NK-92 (cell line): ENCODE results near the gene MRPL53.
"Not testable (repeated sequence)": the region's sequence is repeated elsewhere in the genome, so short reads cannot be mapped to it uniquely, and the experiment has no call there.

Source experiments
- DNase-seq: peaks from one replicate; lab custom pipeline; 2025; ENCODE audit not compliant: unreplicated experiment; lab: John Stamatoyannopoulos, UW

Gene MRPL53

DNA sequence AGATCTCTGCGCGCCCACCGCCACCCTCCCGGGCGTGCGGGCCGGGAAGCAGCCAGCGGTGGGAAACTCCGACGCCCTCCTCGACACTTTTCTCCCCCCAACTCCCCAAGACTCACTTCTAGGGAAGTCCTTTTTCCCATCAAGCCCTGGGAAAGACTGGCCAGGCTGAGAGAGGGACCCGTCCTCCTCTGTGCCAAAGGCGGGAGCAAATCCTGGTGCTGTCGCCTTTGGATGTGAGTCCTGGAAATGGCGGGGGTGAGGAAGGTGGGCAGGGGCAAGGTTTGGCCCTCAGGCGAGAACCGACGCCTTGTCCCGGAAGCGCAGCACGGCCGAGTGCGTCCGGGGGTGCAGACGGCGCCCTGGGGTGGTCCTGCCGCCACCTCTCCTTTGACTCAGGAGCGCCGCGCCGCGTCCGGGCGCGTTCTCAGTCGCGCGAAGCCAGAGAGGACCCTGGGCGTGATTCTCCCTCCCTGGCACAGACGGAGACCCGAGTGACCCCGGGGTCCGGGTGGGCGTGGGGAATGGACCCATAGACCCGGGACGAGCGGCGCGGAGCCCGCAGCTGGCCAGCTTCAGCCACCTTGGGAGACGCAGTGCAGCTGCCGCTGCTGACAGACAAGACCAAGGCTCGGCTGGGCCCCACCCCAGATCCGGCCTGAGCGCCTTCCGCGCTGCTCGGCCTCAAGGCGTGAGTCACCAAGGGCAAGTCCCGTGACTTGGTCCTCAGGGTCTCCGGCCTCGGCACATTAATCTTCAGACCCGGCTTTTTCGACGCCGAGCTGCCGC lies 30.4 kb upstream of the MRPL53 start:
- DNase-seq: no peak

DNA sequence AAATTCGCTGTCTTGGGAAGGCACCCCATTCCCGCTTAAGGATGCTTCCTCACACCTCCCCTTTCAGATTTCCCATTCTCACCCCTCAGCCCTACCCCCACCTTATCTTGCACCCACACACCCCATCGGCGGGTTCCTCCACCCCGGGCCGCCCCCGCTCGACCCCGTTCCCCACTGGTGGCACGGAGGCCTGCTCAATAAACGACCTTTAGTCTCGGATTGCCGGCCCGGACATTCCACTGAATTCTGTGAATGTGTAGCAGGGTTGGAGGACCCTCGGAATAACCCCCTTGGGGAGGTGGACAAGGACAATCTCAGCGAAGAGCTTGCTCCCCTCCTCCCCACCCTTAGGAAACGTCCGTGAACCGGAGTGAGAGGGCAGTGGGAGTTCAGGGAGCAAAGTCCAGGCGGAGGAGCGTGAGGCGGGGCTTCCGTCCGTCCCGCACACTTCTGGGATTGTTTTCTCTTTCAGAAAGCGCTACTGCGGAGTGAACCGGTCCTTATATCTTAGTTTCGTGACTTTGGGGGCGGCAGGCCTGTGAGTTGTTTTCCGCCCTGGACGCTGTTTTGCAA lies 29.8 kb upstream of the MRPL53 start:
- DNase-seq: no peak

DNA sequence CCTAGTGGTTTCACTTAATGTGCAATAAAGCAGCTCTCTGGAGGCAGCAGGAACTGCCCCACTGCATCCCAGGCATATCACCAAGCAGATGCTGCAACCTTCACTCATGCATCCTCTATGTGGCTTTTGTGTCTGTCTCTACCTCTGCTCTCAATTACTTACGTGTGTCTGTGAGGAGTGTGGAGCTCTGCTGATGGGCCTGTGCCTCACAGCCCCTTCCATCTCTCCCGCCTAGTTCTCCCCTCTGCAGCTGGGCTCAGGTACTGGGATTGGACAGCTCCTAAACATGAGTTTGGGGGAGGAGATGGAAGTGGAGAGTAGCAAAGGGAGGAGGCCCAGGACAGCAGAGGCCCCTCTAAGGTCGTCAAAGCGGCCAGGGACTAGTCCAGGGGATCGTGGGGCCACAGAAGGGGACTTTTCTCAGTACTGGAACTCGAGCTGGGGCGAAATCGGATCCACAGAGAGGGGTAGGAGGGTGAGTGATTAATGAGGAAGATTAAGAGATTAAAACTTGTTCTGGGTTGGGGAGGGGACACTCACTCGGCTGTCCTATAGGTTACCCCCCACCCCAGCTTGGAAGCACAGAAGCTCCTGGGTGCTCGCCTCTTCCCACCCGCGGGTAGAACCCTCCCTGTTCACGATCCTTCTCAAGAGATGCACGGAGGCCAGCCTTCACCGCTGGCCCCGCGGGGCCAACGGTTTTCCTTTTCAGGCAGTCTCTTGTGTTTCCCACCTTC lies 29.0 kb upstream of the MRPL53 start:
- DNase-seq: no peak

DNA sequence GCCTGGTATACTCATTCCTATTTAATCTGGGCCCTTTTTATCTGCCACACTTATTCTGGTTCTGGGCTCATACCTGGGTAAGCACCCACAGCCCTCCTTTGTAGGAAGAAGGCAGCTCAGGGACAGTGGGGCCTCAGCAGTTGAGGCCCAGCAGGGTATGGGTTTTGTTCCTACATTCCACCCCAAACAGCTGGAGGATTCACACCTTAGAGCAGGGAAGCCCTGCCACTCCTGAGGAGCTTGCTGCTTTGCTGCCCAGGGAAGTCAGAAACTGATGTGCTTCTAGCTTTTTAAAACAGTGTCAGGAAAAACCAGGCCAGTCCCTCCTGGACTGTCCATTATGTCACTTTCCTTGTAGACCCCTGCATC lies 28.1 kb upstream of the MRPL53 start:
- DNase-seq: no peak

DNA sequence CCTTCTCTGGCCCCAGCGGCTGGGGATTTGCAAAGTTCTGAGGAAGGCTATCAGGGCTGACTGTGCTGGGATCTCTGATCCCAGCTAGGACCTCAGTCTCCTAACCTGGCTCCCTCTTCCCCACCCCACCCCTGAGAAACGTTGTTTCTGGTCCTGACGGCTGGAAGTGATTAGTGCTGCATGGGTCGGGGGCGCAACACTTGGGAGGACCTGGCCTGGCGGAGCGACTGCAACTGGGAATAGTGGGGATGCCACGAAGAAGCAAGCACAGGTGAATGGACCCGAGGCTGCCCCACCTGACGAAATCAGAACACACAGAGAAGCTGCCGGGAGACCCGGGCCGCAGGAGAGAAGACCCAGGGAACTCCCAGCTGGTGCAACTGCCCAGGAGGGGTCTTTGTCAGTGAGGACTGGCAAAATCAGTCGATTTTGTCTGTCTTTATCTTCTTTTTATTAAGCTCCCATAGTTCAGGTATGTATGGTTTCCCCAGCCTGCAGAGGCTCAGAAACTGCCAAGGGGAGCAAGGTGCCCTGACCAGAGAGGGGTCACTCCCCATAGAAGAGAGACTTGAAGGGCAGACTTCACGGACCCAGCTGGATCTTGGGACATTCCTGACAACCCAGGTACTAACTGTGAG lies 27.6 kb upstream of the MRPL53 start:
- DNase-seq: no peak

DNA sequence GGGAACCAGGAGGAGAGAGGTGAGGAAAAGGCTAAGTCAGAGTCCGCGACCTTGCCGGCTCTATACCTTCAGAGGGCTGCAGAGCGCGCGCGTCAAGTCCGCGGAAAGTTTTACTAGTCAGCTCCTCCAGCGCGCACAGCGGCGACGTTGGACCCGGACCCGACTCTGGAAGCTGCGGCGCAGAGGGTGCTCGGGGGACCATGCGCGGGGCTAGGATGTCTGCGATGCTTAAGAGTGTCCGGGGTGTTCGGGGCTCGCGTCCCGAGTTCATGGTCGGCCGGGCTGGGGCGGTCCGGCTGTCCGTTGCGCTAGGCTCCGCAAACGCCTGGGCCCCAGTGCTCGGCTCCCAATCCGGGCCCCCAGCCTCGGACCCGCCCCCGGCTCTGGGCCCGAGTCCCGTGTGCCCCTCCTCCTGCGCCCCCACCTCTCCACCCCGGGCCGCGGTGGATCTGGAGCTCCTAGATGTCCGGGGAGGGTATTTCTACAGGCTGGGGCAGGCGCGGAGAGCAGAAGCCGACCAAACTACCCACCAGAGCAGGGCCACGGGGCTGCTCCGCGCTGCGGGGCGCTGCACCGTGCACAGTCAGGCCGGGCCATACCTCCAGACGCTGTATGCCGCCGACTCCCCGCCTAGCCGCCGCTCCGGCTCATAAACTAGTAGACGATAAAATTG lies 26.9 kb upstream of the MRPL53 start, which contains the start of gene LBX2:
LBX2 (minus strand) TSS at position 337 of the 673 bp plus-strand sequence; CDS start at position 271, 66 bp downstream.
- DNase-seq: no peak

DNA sequence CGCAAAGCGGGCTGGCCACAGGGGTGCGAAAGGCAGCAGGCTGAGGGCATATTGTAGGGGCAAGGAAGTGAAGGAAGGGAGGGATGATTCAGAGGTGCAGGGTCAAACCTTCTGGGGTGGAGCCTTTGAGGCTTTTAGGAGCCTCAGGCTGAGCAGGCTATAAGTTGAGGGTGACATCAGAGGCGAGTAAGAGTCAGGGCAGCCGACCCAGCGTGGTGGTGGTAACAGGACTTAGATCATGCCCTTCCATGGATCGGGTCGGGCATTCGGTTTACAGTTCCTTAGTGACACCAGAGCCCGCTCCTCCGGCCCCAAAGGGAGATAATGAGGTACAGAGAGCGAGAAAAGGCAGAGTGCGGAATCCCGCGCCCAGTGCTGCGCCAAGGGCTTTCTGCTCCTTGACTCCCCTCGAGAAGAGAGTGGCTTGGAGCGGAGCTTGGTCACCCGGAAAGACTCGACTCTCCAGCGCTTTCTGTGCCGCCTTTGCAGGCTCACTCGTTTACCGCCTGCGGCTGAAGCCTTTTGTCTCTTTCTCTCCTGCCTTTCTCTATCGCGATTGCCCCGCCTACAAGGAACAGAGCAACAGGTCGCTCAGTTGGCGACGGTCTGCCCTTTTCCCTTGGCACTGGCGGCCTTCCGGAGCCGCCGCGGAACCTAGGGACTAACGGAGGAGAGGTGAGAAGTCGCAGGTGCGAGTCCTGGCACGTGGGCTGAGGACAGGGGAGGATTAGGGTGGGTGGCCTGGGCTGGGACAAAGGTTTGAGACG lies 26.2 kb upstream of the MRPL53 start:
- DNase-seq: no peak

DNA sequence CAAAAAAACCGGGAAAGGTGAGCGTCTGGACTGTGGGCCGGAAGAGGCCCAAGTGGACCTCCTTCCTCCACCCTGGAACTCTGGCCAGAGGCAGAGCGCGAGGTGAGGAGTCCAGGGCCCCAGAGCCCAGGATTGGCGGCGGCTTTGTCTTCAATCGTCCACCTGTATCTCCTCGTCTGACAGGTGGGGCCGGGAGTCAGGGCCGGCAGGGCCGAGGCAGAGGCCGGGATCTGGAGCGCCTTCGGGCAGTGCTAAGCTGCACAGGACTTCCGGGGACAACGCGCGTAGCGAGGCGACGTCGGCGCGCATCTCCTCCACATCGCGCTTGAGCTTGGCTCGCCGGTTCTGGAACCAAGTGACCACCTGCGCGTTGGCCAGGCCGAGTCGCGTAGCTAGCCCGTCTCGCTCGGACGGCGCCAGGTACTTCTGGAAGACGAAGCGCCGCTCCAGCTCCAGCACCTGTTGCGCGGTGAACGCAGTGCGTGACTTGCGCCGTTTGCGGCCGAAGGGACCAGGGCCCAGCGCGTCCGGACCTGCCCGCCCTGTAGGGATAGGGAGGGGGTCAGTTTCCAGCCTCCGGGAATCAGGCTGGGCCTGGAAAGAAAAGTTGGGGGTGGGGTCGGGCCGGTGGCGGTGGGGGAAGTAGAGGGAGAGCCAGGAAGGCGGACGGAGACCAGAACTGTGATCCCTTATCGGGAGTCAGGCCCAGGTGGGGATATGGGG lies 25.5 kb upstream of the MRPL53 start:
- DNase-seq: no peak

DNA sequence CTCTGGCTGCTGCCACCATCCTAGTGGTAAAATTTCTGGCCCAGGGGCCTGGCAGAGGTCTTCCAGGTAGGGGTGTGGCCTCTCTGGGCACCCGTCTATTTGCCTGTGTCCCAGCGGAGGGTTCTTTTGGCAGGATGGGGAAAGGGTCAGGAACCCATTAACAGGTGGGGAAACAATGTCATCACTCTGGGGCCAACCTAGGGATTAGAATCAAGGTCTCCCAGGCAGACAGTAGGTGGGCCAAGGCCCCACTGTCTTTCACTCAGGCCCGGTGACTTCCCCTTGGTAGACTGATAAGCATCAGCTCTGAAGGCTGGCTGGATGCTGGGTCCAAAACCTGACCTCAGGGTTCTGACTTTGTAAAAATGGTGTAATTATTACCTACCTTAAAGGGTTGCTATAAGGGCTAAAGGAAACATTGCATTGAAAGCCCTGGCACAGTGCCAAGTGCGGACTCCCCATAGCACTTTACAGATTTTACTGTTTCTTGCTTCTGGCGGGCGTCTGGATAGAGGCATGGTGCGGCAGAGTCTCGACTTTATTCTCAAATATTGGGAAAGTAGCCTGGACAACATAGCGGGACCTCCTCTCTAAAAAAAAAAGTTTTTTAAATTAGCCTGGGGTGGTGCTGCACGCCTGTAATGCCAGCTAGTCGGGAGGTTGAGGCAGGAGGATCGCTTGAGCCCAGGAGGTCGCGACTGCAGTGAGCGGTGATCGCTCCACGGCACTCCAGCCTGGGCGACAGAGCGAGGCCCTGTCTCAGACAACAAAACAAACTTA lies 24.7 kb upstream of the MRPL53 start:
- DNase-seq: no peak

DNA sequence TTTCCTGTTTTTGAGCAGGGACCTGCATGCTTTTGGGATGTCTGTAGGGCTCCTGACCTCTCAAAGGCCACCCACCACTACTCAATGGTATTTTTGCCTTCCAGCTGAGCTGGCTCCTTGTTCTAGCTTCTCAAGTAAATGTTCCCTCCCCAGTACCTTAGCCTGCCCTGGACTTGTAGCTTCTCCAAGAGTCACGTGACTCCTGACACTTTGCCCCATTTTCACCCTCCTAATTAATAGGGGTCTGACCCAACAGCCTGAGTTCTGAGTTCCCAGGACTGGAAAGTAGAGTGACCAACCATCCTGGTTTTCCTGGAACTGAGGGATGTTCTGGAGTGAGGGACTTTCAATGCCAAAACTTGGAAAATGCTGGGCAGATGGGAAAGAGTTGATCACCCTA lies 23.0 kb upstream of the MRPL53 start:
- no peak for DNase-seq

DNA sequence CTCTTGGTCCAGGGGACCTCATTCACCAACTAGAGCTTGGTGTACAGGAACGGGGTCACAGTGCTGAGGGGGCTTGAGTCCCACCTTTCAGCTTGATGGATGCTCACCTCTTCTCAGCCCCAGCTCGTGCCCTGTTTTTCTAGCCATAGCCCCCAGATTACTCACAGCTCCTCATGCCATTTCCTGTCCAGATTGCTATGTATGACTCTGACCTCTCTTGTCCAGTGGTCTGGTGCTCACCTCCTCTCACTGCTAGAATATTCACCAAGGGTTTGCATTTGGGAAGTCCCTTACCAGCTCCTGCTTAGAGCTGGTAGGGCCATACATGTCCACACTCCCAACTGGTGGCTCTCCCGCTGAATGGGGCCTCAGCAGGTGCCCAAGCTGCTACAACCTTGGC lies 21.1 kb upstream of the MRPL53 start:
- DNase-seq: no peak

DNA sequence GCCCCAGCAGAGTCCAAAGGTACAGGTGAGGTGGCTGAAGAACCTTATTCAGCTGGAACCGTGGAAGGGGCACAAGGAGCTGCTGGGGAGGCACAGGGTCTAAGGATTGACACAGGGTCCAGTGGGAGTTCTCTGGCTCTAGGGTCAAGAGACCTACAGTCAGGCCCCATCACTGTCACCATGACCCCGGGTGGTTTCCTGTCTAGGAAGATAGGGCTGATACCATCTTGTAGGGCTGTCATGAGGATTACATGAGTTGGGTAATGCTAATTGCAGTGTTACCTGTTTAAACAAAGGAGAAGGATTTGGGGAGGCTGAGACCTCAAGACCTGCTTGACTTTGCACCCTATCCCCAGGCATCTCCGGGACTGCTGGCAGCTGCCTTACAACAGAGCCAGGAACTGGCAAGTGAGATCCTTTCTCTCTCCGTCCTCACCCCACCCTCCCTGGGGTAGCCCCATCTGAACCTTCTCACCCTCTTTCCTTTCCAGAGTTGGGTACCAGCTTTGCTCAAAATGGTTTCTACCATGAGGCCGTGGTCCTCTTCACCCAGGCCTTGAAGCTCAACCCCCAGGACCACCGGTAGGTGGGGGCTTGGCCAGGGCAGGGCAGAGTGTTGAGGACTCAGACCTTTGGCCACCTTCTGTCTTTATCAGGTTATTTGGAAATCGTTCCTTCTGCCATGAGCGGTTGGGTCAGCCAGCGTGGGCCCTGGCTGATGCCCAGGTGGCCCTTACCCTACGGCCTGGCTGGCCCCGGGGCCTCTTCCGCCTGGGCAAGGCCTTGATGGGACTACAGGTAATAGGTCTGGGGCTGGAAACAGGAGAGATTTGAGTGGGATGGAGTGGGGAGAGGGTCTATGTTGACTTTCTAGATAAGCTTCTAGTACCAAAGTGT lies 19.4 kb upstream of the MRPL53 start:
- DNase-seq: no peak

DNA sequence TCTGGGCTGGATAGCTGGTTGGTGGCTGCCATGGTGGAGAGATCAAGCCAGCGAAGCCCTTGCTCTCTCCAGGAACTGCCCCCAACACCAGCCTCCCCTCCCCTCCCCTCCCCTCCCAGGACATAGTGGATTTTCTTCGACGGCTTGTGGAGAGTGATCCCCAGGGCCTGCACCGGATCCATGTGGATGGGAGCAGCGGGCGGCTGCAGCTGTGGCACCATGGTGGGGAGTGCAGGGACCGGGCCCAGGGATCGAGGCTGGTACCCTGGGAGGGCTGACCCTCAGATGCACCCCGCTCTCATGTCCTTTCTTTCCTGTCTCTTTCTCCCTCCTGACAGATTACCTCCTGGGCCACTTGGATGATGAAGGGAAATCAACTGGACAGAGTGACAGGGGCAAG lies 17.4 kb upstream of the MRPL53 start:
- DNase-seq: no peak

DNA sequence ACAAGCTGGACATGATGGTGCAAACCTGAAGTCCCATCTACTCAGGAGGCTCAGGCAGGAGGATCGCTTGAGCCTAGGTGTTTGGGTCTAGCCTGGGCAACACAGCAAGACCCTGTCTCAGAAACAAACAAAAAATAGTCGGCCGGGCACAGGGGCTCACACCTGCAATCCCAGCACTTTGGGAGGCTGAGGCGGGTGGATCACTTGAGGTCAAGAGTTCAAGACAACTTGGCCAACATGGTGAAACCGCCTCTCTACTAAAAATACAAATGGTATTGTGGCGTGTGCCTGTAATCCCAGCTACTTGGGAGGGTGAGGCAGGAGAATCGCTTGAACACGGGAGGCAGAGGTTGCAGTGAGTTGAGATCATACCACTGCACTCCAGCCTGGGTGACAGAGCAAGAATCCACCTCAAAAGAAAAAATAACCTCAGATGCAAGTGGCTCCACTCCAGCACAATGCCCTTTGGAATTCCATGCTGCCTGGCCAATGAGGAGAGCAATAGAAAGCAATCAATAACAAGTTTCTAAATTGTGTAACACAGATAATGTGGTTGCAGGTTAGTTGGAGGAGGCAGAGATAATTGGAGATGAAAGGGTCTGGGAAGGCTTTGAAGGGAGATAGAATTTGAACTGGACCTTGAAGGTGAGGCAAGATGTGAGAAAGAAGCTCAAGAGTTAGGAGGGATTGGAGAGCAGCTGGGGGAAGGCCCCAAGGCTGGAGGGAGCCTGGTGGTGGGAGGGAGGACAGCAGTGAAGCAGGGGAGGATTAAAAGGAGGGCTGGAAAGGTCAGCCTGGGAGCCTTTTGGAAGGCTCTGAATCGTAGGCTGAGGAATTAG lies 16.4 kb upstream of the MRPL53 start:
- DNase-seq: no peak

DNA sequence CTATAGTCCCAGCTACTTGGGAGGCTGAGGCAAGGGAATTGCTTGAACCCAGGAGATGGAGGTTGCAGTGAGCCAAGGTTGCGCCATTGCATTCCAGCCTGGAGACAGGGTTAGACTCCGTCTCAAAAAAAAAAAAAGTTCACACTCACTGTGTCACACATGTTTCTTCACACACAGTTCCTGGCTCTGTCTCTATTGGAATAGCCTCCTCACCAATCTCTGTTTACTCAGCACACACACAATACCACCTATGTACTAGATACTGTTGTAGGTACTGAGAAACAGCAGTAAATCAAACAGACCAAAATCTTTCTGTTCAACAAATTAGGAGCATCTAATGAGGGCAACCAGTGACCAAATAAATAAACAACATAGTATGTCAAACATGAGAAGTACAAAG lies 13.7 kb upstream of the MRPL53 start:
- no peak for DNase-seq

DNA sequence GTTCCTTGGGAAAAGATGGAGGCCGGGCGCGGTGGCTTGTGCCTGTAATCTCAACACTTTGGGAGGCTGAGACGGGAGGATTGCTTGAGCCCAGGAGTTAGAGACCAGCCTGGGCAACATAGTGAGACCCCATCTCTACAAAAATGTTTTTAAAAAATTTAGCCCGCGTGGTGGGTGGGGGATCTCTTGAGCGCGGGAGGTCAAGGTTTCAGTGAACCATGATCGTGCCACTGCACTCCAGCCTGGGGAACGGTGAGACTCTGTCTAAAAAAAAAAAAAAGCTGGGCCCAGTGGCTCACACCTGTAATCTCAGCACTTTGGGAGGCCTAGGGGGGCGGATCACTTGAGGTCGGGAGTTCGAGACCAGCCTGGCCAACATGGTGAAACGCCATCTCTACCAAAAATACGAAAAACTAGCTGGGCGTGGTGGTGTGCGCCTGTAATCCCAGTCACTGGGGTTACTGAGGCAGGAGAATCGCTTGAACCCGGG lies 11.2 kb upstream of the MRPL53 start:
- DNase-seq: not testable (repeated sequence)
